ENCODE results near the gene NOL7.

The NOL7 gene

DNA sequence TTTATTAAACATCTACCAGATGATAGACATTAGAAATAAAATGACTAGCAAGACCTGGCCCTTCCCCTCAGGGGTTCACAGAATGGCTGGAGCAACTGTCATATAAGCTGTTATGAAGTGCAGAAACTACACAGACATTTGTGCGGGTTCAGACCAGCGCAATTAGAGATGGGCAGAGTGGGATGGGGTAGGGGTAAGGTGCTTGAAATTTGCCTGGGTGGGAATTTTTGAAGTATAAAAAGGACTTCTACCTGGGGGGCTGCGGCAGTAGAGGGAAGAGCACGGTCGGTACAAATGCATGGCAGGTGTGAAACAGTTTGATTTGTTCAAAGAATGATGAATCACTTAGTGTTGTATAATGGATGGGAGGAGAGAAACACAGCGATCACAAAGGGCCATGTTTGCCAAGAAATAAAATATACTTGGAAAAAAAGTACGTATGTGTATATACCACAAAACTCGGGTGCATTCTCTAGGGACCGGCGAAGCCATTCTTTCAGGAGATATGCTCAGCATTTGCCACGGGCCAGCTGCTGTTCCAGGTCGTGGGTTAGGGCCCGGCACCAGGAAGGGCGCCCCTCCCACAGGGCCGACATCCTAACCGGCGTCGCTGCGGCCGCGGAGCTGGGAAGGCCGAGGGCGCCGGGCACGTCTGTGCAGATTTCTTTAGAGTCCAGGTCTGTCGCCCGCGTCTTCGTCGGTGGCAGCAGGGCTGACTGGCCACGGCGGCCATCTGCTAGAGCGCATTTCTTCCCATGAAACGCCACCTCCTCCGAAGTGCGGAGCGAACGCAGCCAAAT lies 809 bp upstream of the NOL7 start:
- TF ChIP-seq CTCF (IDR thresholded peaks at IDR 0.05; ENCODE audit: insufficient read depth, missing control alignments) = no peak
- FAIRE-seq (no peak), DNase-seq (ENCODE audit: insufficient read length, low spot score) (no peak)

DNA sequence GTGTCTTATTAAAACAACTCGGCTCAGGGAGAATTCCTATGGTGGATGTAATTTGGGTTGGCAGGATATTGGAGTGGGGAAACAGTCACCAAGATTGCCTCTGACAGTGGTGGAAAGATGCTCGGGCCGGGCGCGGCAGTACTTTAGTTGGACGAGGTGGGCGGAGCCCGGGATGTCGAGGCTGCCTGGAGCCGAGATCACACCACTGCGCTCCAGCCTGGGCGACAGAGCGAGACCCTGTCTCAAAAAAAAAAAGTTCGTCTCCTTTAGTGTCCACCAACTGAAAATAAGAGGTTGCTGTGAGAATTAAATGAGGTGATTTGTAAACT lies 621 bp downstream of the NOL7 start:
- no peak for TF ChIP-seq CTCF (IDR thresholded peaks at IDR 0.05; ENCODE audit: insufficient read depth, missing control alignments)
- DNase-seq (ENCODE audit: insufficient read length, low spot score) (no peak), FAIRE-seq (no peak)

DNA sequence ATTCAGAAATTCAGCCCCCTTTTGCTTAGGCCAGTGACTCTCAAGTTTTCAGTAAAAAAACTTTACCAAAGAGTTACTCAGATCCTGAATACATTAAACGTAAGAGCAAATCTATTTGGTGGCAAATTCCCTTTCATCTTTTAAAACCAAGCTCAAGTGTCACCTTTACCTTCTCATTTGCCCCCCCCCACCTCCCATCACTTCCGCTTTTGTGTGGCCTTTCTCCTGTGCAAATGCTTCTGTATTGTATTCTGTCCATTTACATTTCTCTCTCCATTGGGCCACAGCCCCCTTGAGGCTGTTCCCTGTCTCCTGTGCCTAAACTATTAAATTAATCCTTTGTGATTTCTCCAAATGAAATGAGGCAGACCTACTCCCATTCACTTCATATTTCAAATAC lies 1.9 kb downstream of the NOL7 start:
- DNase-seq (ENCODE audit: insufficient read length, low spot score) = no peak
- no peak for TF ChIP-seq CTCF (IDR thresholded peaks at IDR 0.05; ENCODE audit: insufficient read depth, missing control alignments)
- no peak for FAIRE-seq

DNA sequence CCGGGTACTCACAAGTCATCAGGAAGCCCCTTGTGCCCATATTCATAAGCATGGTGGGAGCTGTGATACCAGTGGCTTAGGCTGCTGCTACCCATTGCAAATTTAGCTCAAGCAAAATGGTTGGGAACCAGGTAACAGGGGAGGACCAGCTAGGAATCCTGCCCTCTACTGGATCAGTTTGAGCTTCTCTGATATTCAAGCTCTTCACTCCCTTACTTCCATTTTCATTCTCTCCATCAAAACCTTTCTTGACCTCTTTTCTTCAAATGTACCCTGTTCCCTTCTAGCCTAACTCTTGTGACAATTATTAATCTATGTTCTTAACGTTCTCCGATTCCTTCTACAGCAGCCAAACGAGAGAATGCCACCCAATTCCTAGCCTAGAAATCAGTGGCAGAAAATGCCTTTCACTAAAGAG lies 9.7 kb downstream of the NOL7 start:
- FAIRE-seq (no peak), DNase-seq (ENCODE audit: insufficient read length, low spot score) (no peak)
- peak; percentile 37 for TF ChIP-seq CTCF (IDR thresholded peaks at IDR 0.05; ENCODE audit: insufficient read depth, missing control alignments)

DNA sequence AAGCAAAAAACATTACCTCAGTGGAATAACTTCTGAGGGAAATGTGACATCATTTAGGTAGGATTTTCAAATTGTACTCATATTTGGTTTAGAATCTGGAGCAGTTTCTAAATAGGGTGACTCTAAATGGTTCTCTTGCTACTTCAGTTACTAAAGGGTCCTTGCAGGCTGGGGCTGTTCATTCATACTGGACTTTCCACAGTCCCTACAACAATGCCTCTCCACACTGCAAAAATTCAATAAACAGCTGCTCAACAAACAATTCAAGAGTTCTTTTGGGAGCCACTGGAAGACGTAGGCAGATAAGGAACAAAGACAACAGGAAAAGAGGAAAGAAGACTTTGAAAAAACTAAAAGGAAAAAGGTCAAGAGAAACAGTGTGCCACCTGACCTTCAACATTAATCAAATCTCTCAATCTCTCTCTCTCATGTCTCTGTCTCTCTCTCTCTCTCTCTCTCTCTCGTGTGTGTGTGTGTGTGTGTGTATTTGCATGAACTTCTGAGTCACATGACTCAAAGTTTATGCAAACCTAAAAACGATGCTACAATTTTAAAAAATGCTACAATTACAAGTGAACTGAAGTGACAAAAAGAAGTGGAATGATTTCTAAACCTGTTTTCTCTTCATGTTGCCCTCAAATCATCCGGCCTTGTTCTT lies 14.5 kb downstream of the NOL7 start:
- DNase-seq (ENCODE audit: insufficient read length, low spot score) (no peak), FAIRE-seq (no peak)
- no peak for TF ChIP-seq CTCF (IDR thresholded peaks at IDR 0.05; ENCODE audit: insufficient read depth, missing control alignments)

DNA sequence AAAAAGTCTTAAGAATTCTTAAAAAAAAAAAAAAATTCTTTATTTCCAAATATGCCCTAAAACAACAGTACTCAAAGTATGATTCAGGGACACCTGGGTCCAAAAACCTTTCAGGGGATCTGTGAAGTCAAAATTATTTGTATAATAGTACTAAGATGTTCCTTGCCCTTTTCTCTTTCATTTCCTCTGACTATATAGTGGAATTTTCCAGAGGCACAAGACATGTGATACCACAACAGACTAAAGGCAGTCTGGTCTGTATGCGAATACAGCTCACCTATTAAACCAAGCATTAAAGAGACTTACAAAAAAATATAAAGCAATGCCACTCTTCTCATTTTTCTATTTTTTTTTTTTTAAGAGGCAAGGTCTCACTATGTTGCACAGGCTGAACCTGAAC lies 15.4 kb downstream of the NOL7 start:
- no peak for DNase-seq (ENCODE audit: insufficient read length, low spot score)
- no peak for FAIRE-seq
- no peak for TF ChIP-seq CTCF (IDR thresholded peaks at IDR 0.05; ENCODE audit: insufficient read depth, missing control alignments)

DNA sequence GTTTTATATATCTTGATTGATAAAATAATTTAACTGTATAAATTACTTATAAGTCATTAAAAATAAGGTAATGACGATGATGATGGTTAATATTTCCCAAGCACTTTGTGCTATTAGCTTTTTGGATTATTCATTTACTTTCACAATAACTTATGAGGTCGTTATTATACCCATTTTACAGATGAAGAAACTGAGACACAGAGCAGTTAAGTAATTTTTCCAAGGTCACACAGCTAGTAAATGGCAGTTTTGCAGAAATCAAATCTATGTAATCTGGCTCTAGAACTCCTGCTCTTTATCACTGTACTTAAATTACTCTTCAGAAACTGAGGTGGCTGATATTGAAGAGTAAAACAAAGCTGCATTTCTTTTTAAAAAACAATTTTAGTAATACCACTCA lies 18.2 kb downstream of the NOL7 start:
- FAIRE-seq (no peak), DNase-seq (ENCODE audit: insufficient read length, low spot score) (no peak)
- no peak for TF ChIP-seq CTCF (IDR thresholded peaks at IDR 0.05; ENCODE audit: insufficient read depth, missing control alignments)

Measured in D721Med (cell line).